Panc1 (cell line): ENCODE data around the gene NXPH1. TPM values are rescaled to one million over a fixed set of nuclear protein-coding genes. Genes with fewer than 3 reads are reported as not detected.

ENCODE experiments used
- ATAC-seq: fragments of 200-7000 bp; cut with Tn5 transposase; 2 replicates; pipeline ENCODE4 v1.9.1; 2020; ENCODE audit warnings: mild to moderate bottlenecking, moderate library complexity
- BruUV-seq: library from RNA; stranded (reverse); fragments of 400-500 nt; replicated peaks from 2 replicates; lab custom pipeline; 2021; lab: Mats Ljungman, UMichigan
- CTCF ChIA-PET: fragments of 300-600 bp; sonication (Branson Sonifier 250); formaldehyde crosslinking; loops from one replicate; lab custom pipeline; 2022; ENCODE audit warnings: antibody characterized with exemption; lab: Charles Lee
- POLR2A ChIA-PET: fragments of 300-600 bp; sonication (Branson Sonifier 250); formaldehyde crosslinking; loops from one replicate; lab custom pipeline; 2022; ENCODE audit warnings: antibody characterized with exemption; lab: Charles Lee
- DNase-seq: peaks from one replicate; pipeline ENCODE4 v3.0.0-alpha.2; 2010; ENCODE audit warnings: low read depth, low spot score
- H3K27ac ChIP-seq: 2 replicates; pipeline ENCODE4 v1.5.1; 2011; ENCODE audit warnings: mild to moderate bottlenecking, low read length, inconsistent platforms
- H3K27me3 ChIP-seq: fragments of 200-500 bp; sonication (Bioruptor generic); 2 replicates; pipeline ENCODE4 v1.6.0; 2014; ENCODE audit warnings: low read length, inconsistent platforms; ENCODE audit not compliant: control insufficient read depth, insufficient read depth
- H3K36me3 ChIP-seq: fragments of 200-500 bp; sonication (Bioruptor generic); 2 replicates; pipeline ENCODE4 v1.5.1; 2014; ENCODE audit warnings: inconsistent platforms, mild to moderate bottlenecking, low read length, moderate library complexity; ENCODE audit not compliant: control insufficient read depth, insufficient read depth
- H3K4me1 ChIP-seq: 2 replicates; pipeline ENCODE4 v1.5.1; 2011; ENCODE audit warnings: inconsistent platforms, mild to moderate bottlenecking, low read length, moderate library complexity; ENCODE audit not compliant: control insufficient read depth, insufficient read depth
- H3K4me3 ChIP-seq, 2 experiments: 2 replicates each; pipeline ENCODE4 v1.5.1; 2011 to 2012; ENCODE audit warnings: low read depth in 2 of 2, low read length in 2 of 2, mild to moderate bottlenecking in 2 of 2, inconsistent platforms in 1 of 2, moderate library complexity in 1 of 2
- H3K9me3 ChIP-seq: fragments of 200-500 bp; sonication (Bioruptor generic); 2 replicates; pipeline ENCODE4 v1.5.1; 2014; ENCODE audit warnings: low read depth, mild to moderate bottlenecking, inconsistent platforms, low read length, moderate library complexity; ENCODE audit not compliant: control insufficient read depth, insufficient read depth
- CTCF ChIP-seq: fragments of 450-650 bp; IDR thresholded peaks from 2 replicates; pipeline ENCODE4 v1.5.1; 2017; ENCODE audit warnings: mild to moderate bottlenecking
- POLR2AphosphoS5 ChIP-seq: IDR thresholded peaks from 2 replicates; pipeline ENCODE4 v1.6.1; 2012; ENCODE audit warnings: mild to moderate bottlenecking, low read depth, low read length, moderate library complexity
- REST ChIP-seq, 2 experiments: IDR thresholded peaks; 2 replicates each; pipeline ENCODE4 v1.6.1; 2011 to 2012; ENCODE audit warnings: low read depth in 2 of 2, control low read depth in 1 of 2, low read length in 1 of 2, mild to moderate bottlenecking in 1 of 2, moderate library complexity in 1 of 2; ENCODE audit not compliant: insufficient read depth in 1 of 2
- SIN3A ChIP-seq: IDR thresholded peaks from 2 replicates; pipeline ENCODE4 v1.6.1; 2012; ENCODE audit warnings: low read depth, mild to moderate bottlenecking, low read length, moderate library complexity, borderline replicate concordance; ENCODE audit not compliant: insufficient read depth
- TCF7L2 ChIP-seq: IDR thresholded peaks from 2 replicates; pipeline ENCODE4 v1.6.1; 2011; ENCODE audit warnings: mild to moderate bottlenecking, low read depth, low read length, inconsistent platforms
- in situ Hi-C: cut with HindIII; loops from 2 replicates; pipeline ENCODE4 v1.10.0; 2016; ENCODE audit warnings: low sequenced_read_pairs, low pct_unique_long_range_greater_than_20kb
- intact Hi-C: fragments of 100-400 bp; cut with micrococcal nuclease; formaldehyde crosslinking; loops from one replicate; pipeline ENCODE4 v1.10.0; 2022; ENCODE audit not compliant: unreplicated experiment
- total RNA-seq: library from RNA; stranded (reverse); gene quantifications from one replicate; pipeline ENCODE4 v1.2.1, GENCODE V29; 2021; ENCODE audit not compliant: unreplicated experiment

The NXPH1 gene
- total RNA-seq, 1 experiment from 2014 or later = not detected

GRCh38 chr7:8549046-8549445, 115.6 kb downstream of the NXPH1 start:
- Histone ChIP-seq H3K36me3 (no peaks in the 10 kb centered on the region), H3K27me3 (no peaks in the 10 kb centered on the region), H3K4me1 (no peaks in the 10 kb centered on the region), H3K27ac (no peak overlapping the region), H3K9me3 (no peaks in the 10 kb centered on the region), H3K4me3 (no peak overlapping the region)
- BruUV-seq = no TSS peak
- TF ChIP-seq CTCF (no peak), SIN3A (no peak), POLR2AphosphoS5 (no peak), TCF7L2 (no peak), REST (IDR thresholded peaks at IDR 0.05; ENCODE audit: insufficient read depth in 1 of 2, low read depth in 2 of 2, low read length in 1 of 2) (no peak)
- ChIA-PET POLR2A (no interaction called here), CTCF (no interaction called here)
- intact Hi-C loops = no loop called here
- ATAC-seq (no peak), DNase-seq (no peak)
- in situ Hi-C loops = no loop called here

- no peaks in the 10 kb centered on the region for H3K4me1 ChIP-seq
- no peak for TF ChIP-seq SIN3A
- no peak for TF ChIP-seq POLR2AphosphoS5
- no peak for TF ChIP-seq REST (IDR thresholded peaks at IDR 0.05; ENCODE audit: insufficient read depth in 1 of 2, low read depth in 2 of 2, low read length in 1 of 2)
- no peak for TF ChIP-seq TCF7L2
- TF ChIP-seq CTCF = no peak
- in situ Hi-C loops (no loop called here), intact Hi-C loops (no loop called here)
- ATAC-seq (no peak), DNase-seq (no peak)
- no peaks in the 10 kb centered on the region for H3K36me3 ChIP-seq
- ChIA-PET POLR2A (no interaction called here), CTCF (no interaction called here)
- H3K27ac ChIP-seq = no peak overlapping the region
- BruUV-seq = no TSS peak
- H3K9me3 ChIP-seq = peaks cover 2% of the 10 kb centered on the region; the same call in 1 of the 2 replicates
- no peaks in the 10 kb centered on the region for H3K27me3 ChIP-seq
- H3K4me3 ChIP-seq = no peak overlapping the region
These were observed 127.1 kb downstream of the NXPH1 start for GRCh38 chr7:8560501-8560900.
